Epidermal melanocyte (primary cell): ENCODE results near the gene TTC7B.

Source experiments
- DNase-seq: peaks from one replicate; pipeline ENCODE4 v3.0.0; 2011; ENCODE audit warnings: low spot score; ENCODE audit not compliant: insufficient read length

The TTC7B gene

GRCh38 chr14:90561920-90562319, 254.3 kb downstream of the TTC7B start:
- no peak for DNase-seq

GRCh38 chr14:90560991-90561390, 255.2 kb downstream of the TTC7B start:
- no peak for DNase-seq

DNA sequence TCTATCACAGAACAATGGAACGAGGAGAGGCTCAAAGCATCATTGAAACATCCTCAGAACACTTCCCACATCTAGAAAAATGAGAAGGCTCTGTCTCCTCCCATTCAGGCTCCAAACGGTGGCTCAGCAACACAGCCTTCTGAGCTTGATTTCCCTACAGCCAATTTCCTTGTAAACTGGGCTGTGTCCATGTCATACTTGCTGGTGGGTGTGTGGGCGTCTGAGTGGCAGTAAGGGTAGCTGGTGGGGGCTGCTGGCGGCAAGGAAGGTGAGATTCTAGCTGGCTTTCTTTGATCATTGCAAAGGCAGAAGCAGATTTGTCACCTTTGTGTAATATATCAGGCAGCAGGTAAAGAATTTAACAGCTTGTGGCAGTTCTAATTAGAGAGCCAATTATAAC, 255.7 kb downstream of the TTC7B start:
- no peak for DNase-seq

GRCh38 chr14:90559811-90560492, 256.3 kb downstream of the TTC7B start:
- no peak for DNase-seq

GRCh38 chr14:90558983-90559590, 257.1 kb downstream of the TTC7B start:
- no peak for DNase-seq

DNA sequence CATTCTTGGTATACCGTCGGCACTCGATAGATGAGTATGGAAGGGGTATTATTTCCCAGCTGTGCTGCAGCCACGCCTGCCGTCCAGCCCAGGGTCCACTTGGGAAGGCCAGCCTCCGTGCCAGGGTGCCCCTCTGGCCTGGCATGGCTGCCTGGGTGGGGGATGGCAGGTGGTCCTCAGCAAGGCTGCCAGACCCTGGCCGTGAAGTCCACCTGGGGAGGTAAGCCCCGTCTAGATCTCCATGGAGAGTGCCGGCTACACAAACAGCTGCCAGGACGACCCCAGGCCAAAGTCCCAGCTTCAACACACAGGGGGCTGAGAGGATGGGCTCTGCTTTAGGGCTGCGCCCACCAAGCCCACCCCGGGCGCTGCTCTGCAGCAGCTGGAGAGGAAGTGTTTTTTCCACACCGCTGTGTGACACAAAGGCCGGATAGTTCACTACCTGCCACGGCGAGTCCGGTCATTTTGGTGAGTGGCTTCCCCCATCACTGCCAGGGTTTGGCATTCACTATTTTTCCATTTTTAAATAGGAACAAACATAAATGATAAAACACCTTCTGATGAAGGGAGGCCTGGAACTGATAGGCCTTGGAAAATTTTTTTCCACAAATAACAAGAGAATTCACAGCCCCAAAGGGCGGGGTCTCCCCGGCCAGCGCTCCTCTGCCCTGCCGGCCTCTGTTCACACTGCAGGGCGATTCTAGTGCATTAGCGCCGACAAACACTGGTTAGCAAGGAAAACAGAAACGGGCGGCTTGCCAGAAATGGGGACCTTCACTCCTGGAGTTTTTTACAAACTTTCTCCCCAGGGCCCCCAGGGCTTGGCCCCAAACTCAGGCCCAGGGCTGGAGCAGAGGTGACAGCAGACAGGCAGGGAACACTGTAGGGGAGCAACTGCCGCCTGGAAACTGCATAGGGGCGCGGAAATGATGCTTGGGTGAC, 257.9 kb downstream of the TTC7B start:
- no peak for DNase-seq

DNA sequence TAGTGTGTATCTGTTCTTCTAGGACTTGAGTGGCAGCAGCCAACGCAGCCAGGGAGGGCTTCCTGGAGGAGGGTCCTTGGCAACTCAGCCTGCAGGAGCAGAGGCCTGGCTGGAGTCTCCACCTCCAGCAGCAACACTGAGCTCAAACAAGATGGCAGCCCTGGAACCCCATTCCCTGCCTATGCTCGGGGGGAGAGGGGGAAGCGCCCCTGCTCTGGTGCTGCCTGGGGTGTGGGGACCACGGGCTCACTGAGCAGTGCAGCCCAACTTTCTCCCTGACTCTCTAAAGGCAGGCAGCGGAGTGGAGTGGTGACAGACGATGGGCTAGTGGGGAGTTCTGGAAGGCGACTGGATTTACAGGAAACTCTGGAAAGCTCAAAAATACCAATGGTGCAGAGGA, 258.7 kb downstream of the TTC7B start:
- DNase-seq = no peak

DNA sequence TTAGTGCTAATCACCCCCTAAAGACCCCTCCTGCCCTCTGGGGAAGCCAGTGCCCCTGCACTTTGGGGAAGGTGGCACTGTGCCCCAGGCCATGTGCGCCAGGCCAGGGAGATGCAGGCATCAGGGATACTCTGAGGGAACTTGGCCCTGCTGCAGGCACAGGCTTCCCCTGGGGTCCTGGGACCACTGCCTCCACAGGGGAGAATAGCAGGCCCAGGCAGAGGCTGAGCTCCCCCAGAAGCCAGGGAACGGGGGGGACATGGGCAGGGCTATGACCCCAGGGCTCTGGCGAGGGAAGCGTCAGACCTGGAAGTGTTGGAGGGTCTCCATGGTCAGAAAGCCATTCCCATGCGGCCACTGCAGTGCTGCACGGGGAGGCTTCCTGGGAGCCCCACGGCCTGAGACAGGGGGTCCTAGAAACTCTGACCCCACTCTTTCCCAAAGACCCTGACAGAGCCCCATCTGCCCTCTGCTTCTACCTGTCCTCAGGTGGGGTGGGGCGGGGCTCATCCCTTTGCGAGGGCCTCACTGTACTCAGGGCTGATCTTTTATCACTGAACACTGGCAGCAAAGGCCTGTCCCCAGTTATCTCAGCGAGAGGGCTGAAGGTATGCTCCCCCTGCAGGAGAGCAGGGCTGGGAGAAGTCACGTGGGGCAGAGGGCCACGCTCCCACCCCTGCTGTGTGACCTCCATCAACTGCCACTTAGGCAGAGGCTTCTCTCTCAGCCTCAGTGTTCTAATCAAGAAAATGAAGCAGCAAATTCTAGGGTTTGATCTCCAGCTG, 259.4 kb downstream of the TTC7B start:
- DNase-seq = no peak

GRCh38 chr14:90556012-90556477, 260.2 kb downstream of the TTC7B start:
- DNase-seq = no peak

DNA sequence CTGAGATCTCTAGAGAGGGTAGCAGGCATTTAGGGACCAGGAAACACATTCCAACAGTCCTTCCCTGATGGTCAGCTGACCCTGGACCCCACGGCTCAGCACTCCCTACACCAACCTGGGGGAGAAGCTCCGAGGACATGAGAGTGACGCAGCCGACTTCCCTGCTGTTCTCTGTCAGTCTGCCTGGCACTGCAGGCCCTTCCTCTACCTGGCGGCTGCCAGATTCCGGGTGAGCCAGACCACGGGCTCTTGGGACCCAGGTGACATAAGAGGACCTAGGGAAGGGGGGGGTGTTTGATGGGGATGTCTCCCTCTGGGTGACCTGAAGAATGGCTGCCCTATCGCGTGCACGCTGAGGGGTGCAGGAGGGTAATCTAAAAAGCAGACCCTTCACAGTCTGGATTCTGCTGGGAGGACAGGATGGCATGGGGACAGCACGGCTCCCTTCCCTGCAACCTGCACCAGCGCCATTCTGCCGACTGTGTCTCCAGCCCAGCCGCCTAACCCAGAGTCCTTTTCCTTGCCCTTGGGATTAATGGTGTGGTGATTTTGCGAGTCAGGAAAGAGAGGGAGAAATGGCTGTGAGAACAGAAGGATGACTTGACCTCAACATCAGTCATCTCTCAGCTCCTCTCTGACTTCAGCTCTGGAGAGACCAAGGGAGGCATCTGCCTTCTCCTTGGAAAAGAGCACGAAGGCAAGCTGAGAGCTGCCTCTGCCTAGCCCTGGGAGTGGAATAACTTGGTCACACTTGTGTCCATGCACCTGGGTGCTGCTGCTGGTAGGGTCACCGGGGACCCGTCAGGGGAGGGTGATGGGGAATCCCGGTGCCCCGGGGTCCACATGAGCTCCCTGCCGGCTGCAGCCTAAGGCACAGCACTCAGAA, 260.9 kb downstream of the TTC7B start:
- no peak for DNase-seq

DNA sequence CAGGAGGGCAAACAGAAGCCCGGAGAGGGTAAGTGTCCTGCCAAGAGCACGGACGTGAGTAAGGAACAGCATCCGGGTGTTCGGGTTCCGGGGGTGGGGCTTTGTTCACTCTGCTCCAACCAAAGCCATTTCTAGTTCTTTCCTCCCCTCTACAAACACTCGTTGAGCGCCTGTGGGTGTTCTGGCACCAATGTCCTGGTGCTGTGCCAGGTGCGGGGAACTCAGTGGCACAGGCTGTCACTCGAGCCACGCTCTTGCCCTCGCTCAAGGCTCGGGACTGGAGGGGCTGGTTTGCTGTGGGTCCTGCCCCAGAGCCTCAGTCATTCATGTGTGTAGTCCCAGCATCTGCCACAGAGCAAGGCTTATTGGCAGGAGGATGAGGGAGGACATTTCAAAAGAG, 261.9 kb downstream of the TTC7B start:
- DNase-seq = no peak

DNA sequence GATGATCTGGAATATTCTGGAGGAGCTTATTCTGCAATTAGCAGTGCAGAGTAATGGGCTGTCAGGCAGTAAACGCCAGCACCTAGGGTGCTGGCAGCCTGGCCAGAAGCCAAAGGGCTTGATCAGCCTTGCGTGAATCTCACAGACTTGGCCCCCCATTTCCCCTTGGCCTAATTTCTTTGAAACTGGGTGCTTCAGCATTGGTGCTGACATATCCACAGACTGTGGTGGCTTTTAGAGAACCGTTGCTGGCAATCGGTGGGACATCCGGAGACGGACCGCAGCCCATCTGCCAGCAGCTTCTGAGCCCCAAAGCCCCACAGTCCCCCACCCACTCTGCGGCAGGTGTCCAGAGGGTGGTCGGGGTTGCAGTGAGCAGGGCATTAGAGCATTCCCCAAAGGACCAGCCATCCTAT, 262.3 kb downstream of the TTC7B start:
- no peak for DNase-seq

- DNase-seq = no peak
These were observed 262.8 kb downstream of the TTC7B start for GRCh38 chr14:90553298-90553920.

GRCh38 chr14:90552465-90553297, 263.5 kb downstream of the TTC7B start:
- DNase-seq = no peak

- no peak for DNase-seq
These were observed 264.3 kb downstream of the TTC7B start for GRCh38 chr14:90551733-90552464.

DNA sequence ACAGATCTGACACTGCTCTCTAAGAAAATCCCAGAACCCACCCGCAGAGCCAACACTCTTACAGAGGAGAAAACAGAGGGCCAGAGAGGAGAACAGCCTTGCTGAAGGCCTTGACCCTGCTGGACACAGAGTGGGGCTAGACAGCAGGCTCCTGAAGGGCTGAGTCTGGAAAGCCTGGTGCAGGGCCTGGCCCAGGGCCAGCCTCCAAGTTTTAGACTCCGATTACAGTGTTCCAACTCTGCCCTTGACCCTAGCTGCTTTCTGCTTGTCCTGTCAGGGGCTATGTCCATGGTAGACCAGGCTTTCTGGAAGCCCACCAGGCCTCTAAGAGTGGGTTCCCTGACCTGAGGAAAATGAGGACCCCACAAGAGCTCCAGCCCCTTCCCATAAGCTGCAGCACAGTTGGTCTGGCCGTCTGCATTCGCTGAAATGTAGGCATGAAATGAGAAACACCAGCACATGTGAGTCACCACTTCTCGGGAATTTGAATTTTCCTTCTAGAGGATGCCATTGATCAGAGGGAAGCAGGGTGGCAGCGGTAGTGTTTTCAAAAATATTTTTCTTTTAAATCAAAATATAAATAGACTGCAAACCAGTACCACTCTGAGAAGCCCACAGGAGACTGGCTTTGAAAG, 265.0 kb downstream of the TTC7B start:
- peak; percentile 36 for DNase-seq

DNA sequence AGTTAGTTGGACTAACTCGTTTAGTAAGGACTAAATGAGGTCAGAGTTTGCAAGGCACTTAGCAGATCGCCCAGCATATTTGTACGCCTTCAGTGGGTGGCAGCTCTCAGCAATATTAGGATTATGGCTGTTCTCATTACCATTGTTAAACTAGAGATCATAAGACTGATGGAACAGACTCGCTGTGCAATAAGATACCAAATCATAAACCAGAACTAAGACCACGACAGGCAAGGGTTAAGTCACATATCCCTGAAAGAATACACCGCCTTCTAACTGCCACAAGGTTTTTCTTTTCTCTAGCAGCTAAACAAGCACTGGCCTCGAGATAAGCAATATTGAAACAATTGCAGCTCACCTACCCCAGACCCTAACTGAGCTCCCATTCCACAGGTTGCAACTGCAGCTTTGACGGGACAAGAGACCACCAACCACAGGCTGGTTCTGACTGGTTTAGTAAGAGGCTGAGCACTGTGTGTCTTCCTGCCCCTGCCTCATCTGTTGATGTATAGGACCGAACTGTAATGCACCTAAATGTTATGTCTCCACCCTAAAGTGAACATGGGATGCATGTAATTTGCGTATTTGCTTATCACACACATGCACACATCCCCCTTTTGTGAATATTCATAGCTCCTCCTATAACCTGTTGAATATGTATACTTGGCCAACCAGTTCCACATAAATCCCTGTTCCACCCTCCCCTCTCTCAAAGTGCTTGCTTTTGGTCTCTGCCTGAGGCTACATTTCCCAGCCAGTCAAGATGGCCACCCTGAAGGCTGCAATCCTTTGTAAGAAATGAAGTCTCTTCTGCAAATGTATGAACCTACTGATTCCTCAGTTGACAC, 266.2 kb downstream of the TTC7B start:
- no peak for DNase-seq
